HG02678 (cell line): ENCODE measurements around the gene FBXW10.
"Not testable (repeated sequence)": the region's sequence is repeated elsewhere in the genome, so short reads cannot be mapped to it uniquely, and the experiment has no call there.

ENCODE experiments used
- ATAC-seq: cut with Tn5 transposase; IDR thresholded peaks from one replicate; pipeline ENCODE4 v1.9.1; 2021; ENCODE audit warnings: mild to moderate bottlenecking, moderate library complexity; ENCODE audit not compliant: unreplicated experiment

FBXW10 gene

DNA sequence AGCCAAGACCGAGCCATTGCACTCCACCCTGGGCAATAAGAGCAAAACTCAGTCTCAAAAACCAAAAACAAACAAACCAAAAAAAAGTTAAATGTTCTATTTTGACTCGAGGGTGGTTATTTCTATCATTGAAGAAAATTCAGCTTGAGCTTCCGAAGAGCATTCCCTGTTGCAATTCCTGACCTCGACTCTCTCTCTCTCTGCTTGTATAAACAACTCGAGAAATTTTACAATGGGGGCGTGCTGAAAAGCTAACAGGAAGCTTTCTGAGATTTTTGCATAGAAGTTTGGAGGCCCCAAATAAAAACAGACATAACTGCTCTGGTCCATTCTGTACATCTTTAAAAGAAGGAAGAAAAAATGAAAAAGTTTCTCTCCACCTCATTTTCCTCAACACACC, 3.6 kb downstream of the FBXW10 start:
- not testable (repeated sequence) for ATAC-seq

DNA sequence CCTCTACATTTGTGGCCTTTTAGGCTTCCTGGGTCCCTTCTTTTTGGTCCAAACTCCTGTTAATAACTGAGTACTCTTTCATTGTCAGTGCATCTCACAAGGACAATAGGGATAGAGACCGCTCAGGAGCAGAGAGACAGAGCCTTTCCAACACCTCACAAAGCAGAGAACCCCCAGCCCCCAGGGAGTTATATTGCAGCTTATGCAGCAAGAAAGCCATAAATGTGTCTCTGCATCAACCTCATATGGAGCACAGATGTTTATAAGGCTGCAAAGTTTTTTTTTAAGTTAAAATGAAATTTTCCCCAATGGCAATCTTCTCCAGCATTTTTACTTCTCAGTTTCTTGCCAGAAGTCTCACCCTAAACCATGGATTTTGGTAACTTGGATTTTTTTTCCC, 6.4 kb downstream of the FBXW10 start:
- not testable (repeated sequence) for ATAC-seq

DNA sequence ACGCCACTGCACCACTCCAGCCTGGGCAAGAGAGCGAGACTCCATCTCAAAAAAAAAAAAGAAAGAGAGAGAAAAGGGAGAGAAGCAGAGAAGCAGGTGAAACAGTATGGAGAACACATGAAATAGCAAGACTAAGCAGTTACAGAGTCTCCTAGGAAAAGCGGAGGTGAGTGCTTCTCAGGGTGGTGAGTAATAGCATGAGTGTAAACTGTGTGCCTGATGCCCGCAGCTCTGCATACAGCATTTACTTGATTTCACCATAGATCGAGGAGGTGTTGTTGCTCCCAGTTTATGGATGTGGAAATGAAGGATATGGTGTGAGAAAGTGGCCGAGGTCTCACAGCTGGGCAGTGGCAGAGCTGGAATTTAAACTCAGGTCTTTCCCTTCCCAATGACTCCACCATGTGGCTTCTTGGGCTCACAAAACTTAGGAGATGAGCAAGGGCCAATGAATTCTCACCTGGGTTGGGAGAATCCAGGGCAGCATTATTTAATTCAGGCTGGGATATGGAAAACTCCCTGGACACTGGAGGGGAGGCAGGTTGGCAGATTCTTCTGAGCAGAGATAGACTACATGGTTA, 10.1 kb downstream of the FBXW10 start:
- not testable (repeated sequence) for ATAC-seq

DNA sequence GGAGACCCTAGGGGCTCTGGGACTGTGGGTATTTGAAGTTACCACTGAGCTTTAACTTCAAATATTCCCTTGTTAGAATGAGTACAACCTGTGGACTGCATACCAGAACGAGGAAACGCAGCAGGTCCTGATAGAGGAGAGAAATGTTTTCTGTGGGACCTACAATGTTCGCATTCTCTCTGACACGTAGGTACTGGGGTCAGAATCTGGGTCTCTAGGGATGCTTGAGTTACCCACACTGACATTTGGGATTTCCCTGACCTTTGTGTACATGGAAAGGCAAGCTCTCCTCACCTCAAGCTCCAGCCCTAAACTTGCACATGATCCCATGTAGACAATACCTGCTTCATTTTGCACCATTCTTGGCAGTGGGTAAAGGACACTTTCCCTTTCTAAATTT, 12.1 kb downstream of the FBXW10 start:
- ATAC-seq = not testable (repeated sequence)

DNA sequence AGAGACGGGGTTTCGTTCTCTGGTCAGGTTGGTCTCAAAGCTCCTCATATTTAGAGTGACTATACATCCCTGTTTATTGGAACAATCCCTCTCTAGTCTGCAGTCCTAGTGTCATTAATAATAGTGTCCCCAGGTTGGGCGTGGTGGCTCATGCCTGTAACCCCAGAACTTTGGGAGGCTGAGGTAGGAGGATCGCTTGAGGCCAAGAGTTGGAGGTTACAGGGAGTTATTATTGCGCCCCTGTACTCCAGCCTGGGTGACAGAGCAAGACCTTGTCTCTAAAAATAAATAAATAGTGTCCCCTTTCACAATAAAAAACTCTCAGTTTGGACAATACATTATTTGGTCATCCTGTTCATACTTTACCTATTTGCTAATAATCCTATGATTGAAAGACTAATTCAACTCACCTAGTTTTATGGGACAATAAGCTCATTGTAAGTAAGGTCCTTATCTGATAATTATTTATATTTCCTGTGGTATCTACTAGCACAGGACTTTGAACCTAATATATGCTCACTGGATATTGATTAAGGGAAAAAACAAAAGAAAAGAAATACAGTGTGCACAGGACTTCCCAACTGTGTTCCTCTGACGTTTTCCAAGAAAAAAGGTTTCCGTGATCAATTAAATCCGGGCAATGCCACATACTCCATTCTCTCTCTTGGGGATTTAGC, 13.7 kb downstream of the FBXW10 start:
- not testable (repeated sequence) for ATAC-seq

DNA sequence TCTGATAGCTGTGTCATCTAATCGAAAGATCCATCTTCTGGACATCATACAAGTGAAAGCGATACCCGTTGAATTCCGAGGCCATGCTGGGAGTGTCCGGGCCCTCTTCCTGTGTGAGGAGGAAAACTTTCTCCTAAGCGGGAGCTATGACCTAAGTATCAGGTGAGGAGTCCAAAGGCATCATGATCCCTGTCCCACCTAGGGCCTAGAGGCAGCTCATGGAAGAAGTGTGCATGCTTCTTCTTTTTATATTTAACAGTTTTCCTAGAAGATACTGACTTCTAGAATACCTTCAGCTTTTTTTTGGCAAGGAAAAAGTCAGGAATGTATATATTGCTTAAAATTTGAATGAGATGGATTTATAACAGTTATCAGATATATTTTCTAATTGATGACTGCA, 14.5 kb downstream of the FBXW10 start:
- not testable (repeated sequence) for ATAC-seq

DNA sequence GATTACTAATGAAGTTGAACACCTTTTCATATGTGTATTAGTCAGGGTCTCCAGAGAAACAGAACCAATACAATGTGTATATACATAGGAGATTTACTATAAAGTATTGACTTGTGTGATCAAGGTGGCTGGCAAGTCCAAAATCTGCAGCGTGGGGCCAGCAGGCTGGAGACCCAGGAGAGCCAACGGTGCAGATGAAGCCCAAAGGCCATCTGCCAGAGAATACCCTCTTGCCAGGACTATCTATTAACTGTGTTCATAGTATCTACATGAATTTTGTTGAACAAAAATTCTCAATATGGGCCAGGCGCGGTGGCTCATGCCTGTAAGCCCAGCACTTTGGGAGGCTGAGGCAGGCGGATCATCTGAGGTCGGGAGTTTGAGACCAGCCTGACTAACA, 16.4 kb downstream of the FBXW10 start:
- not testable (repeated sequence) for ATAC-seq

DNA sequence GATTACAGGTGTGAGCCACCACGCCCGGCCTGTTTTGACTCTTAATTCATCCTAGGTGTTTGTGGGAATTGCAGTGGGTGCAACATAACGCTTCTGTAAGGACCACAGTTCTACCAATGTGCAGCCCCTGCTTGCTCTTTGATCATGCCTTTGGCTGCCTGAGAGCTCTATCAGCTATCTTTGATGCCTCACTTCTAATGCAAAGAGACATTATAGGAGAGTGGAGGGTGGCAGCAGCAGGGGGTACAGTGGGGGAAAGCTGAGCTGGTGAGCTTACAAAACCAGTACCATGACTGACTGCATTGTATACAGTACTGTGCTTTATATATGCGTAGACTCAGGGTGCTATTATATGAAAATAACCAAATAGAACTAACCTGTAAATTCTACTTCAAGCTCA, 26.7 kb downstream of the FBXW10 start:
- not testable (repeated sequence) for ATAC-seq

DNA sequence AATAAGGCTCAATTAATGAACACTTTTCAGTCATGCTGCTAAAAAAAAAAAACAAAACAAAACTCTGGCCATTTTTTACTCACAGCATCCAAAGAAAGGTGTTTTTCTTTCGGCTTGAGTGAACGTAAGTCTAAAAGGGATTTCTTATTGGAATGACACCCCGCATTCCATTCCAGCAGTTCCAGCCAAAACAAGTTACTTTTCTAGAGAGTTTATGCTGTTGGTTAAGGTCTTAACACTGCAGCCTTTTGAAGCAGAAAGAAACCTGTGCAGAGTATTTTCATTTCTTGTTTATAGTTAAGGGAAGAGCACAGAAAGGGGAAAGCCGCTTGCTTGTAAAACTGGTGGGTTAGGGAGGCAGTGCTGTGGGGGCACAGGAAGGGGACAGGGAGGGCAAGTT, 27.2 kb downstream of the FBXW10 start:
- ATAC-seq = not testable (repeated sequence)

DNA sequence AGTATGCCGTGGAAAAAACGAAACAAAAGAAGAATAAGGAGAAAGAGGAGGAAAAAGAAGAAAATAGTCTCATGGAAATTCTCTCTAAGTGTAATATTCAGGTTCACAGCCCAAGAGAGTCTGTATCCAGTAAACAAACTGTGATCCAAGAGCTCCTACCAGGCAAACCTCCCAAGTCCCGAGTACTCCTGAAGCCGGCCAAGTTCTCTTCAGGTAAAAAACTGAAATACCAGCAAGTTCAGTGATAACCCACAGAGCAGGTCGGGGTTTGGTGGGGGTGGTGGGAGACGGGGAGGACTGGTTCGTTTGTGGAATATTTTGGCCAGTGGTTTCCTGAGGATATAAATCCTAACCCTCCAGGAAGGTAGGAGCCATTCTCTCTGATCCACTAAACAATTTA, 28.6 kb downstream of the FBXW10 start:
- no peak for ATAC-seq

DNA sequence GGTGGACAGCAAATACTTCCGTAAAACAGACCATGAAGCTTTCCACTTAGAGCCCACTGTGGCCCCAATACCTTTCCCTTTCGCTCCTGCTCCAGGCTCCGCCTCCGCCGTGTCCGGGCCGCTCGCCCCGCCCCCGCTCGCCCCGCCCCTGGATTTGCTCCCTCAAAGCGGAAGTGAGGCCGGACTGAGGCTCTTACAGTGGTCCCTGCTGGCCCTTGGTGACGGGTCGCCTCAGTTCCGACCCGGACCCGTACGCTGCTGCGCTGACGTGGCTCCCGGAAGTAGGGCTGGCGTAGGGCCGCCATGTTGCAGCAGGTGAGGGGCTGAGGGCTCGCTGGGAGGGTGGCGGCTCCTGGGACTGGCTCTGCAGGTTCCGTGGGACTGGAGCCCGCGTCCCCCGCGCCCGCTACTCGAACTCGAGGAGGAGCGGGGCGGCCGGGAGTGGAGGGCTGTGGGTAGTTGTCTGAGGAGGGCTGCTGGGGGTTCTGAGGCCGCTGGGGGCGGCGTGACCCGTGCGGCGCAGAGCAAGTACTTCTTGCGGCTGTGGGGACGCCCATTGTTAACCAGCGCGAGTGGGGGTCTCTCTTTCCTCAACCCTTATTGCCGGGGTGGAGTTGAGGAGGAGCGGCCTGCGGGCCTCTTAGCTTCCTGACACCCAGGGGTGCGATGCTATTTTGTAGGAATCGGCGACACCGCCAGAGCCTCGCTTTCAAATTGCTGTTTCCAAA, 37.3 kb downstream of the FBXW10 start, which contains the start of gene TVP23B:
TVP23B (plus strand) TSS at position 193 of the 728 bp plus-strand sequence; CDS start at position 304, 111 bp downstream.
- ATAC-seq = peak; percentile 98

DNA sequence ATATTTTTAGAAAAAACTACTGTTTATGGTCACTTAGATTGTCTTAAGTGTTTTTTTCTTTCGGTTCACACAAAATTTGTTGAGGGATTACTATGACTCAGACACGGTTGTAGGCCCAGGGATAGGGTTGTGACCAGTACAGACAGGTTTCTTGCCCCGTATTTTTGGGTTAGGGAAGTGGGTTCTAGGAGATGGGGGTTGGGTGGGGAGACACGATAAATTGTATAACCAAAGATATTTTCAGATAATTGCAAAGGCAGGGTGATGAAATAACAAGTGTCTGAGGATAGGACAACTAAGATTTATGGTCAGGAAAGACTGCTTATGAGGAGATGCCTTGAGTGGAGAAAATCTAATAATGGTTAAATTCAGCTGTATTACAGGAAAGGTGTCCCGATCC, 38.0 kb downstream of the FBXW10 start:
- not testable (repeated sequence) for ATAC-seq

DNA sequence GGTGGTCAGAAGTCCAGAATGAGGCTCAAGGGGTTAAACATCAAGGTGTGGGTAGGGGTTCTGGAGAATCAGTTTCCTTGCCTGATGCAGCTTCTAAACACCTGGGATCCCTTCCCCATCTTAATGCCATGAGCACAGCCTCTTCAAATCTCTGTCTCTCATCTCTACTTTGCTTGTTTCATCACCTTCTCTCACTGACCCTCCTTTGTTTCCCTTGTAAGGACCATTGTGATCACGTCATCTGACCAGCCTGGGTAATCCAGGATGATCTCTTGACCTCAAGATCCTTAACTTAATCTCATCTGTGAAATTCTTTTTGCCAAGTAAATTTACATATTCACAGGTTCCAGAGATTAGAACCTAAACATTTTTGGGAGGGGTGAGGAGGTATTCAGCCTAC, 42.1 kb downstream of the FBXW10 start:
- ATAC-seq = not testable (repeated sequence)

DNA sequence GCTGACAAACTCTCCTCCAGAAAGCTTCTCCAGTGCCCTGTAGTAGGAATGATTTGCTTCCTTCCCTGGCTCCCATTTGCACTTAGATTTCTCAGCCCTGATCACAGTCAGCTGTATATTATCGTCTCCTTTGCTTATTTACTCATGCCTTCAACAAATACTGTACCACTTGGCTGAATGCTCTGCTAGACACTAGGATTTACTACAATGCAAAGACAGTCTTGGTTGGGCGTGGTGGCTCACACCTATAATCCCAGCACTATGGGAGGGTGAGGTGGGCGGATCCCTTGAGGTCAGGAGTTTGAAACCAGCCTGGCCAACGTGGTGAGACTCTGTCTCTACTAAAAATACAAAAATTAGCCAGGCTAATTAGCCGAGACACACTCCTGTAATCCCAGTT, 43.0 kb downstream of the FBXW10 start:
- not testable (repeated sequence) for ATAC-seq

DNA sequence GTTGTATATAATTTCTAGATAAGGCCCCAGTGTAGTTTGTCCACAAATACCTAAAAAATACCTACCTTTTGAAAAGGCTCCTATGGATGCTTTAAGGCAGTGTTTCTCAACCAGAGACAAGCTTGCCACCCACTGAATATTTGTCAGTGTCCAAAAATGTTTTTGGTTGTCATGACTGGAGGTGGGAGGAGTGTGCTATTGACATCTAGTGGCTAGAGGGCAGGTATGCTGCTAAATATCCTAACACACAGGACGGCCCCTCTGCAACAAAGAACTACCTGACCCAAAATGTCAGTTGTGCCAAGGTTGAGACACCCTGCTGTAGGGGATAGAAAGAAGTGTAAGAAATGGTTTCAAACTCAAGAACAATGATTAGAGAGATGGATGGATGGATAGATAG, 47.5 kb downstream of the FBXW10 start:
- not testable (repeated sequence) for ATAC-seq

DNA sequence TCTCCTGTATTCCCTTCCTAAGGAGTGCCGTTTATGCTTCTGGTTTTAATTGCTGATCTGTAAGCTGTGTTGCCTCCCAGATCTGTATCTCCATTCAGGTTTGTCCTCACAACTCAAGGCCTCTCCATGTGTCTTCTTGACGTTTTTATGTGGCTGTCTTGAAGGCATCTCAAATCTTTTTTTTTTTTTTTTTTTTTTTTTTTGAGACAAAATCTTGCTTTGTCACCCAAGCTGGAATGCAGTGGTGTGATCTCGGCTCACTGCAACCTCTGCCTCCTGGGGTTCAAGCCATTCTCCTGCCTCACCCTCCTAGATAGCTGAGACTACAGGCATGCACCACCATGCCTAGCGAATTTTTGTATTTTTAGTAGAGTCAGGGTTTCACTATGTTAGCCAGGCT, 51.0 kb downstream of the FBXW10 start:
- ATAC-seq = not testable (repeated sequence)

DNA sequence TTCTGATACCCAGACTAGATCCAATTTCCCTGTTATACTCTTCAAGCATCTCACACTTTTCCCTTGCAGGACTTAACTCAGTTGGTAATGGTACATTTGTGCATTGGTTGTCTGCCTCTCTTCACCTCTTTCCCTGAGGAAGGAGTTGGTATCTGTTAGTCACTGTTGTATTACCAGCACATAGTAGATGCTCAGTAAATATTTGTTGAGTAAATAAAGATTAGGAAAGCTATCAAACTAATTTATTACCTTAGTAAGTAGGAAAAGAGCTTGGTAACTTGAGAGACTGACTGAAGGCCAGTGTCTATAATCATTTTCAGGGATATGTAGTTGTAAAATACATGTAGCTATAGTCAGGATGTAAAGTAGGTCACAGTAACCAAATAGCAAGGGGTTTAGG, 53.0 kb downstream of the FBXW10 start:
- not testable (repeated sequence) for ATAC-seq

DNA sequence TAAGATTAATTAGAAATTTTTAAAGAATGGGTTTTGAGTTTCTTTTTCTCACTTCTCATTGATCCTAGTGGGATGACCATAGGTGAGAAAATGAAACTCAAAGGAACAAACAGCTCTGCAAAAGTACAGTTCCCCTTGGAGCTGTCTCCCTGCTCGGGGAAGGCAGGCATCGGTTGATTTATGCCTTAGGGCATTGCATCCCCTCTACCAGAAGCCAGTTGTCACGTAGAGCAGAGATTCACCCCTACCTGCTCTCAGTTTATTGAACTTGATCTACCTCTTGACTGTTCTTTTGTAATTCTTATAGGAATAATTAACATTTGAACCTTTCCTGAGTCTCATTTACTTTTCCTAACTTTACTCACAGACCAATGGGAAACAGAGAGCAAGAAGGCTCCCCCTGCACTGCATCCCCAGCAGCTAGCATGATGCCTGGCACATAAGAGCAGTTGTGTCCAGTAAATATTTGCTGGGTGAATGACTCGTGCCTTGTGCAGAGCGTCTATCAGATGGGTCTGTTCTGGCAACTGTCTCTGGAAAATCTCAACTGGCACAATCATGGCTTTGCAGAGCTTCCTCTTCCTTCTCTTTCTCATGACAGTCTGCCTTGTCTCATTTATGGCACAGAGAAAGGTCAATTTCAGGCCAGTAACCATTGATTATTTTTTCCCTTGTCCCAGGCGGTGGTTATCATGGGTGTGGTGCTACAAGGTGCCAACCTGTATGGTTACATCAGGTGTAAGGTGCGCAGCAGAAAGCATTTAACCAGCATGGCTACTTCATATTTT, 59.8 kb downstream of the FBXW10 start:
- ATAC-seq = not testable (repeated sequence)

DNA sequence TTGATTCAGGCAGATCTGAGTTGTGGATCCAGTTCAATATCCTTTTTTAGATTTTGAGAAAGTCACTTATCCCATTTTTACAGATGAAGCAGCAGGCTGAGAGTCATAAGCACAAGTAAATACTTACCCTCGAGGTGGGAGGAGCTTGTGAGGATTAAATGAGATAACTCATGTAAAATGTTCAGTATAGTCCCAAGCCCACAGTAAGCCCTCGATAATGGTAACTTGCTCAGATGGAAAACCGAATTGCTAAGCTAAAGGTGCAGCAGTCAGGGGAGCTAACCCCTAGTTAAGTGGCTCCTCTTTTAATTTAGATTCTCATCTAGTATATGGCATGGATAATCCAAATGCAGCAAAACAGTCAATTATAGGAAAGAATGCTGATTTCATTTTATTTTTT, 72.1 kb downstream of the FBXW10 start:
- not testable (repeated sequence) for ATAC-seq

DNA sequence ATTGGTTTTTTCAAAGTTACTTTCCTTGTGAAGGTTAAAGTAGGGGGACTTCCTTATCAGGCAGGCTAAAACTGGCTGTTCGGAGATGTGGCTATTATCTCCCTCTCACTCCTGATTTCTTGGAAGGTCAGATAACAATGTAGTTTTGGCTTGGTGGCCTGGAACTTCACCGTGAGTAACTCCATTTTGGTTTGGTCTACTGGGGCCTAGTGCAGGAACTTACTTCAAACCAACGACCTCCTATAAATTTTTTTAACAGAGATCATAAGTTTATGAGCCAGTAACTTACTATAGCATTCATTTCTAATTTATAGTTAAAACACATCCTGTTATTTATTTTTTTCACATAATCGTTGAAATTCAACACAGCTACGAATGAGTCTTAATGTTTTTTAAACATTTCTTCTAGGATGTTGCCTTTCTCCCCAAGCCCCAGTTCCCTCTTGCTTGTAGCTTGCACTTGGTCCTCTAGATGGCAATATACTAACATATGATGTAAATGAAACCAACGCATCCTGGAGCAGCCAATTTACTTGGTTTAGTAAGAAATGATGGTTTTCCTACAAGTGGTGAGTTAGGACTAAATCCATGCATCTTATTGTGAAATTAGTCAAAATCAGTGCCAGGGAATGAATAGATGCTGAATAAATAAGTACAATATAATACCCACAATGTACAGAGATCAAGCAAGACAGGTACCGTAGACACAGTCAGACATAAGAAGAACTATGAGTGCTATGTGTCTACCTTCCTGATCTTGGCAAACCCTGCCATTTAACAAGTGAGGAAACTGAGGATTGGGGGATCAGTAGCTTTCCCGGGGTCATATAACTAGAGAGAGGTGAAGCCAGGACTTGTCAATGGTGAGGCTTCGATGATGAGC, 72.9 kb downstream of the FBXW10 start:
- ATAC-seq = not testable (repeated sequence)
